SK-N-SH (cell line): ENCODE results near the gene FEV. TPM values are rescaled to one million over a fixed set of nuclear protein-coding genes. Genes with fewer than 3 reads are reported as not detected.

Experiments
- CTCF ChIA-PET: fragments of 300-600, 350-600 bp; formaldehyde crosslinking; extraction: SDS; loops from one replicate; lab custom pipeline; 2021; lab: Yijun Ruan, JAX
- POLR2A ChIA-PET: fragments of 350-600 bp; sonication (Branson Sonifier 250); formaldehyde crosslinking; extraction: SDS; loops from one replicate; lab custom pipeline; 2020; ENCODE audit warnings: antibody characterized with exemption, inconsistent platforms; lab: Yijun Ruan, JAX
- DNase-seq: peaks from one replicate; pipeline ENCODE4 v3.0.0; 2012
- H2AFZ ChIP-seq: fragments of 200-600 bp; sonication (generic); 2 replicates; pipeline ENCODE4 v1.8.1; 2016; ENCODE audit warnings: antibody characterized with exemption, mild to moderate bottlenecking, low read depth
- H3F3A ChIP-seq: fragments of 200-600 bp; sonication (generic); replicated peaks from 2 replicates; pipeline ENCODE3; 2016; ENCODE audit warnings: antibody characterized with exemption, mild to moderate bottlenecking; ENCODE audit not compliant: insufficient read depth
- H3K27ac ChIP-seq, 2 experiments: fragments of 200-500 bp in 1 of 2; fragments of 200-600 bp in 1 of 2; sonication (Bioruptor generic) in 1 of 2; sonication (generic), shearing (Covaris generic) in 1 of 2; 2 replicates each; pipeline versions ENCODE4 v1.5.1 to v1.6.1; 2014 to 2016; ENCODE audit warnings: low read depth in 2 of 2, inconsistent platforms in 1 of 2, low read length in 1 of 2, mild to moderate bottlenecking in 1 of 2, mixed read lengths in 1 of 2
- H3K27me3 ChIP-seq: fragments of 200-600 bp; sonication (generic), shearing (Covaris generic); 2 replicates; pipeline ENCODE4 v1.6.1; 2016; ENCODE audit warnings: mixed run types; ENCODE audit not compliant: insufficient read depth
- H3K36me3 ChIP-seq, 2 experiments: fragments of 200-500 bp in 1 of 2; fragments of 200-600 bp in 1 of 2; sonication (Bioruptor generic) in 1 of 2; sonication (generic) in 1 of 2; replicated peaks in 1 of 2; 2 replicates each; pipeline versions ENCODE3 to v1.5.1; 2014 to 2016; ENCODE audit warnings: low read length in 1 of 2, mild to moderate bottlenecking in 1 of 2; ENCODE audit not compliant: insufficient read depth in 2 of 2, control insufficient read depth in 1 of 2
- H3K4me1 ChIP-seq, 2 experiments: fragments of 200-500 bp in 1 of 2; fragments of 200-600 bp in 1 of 2; sonication (Bioruptor generic) in 1 of 2; sonication (generic), shearing (Covaris generic) in 1 of 2; 2 replicates each; pipeline versions ENCODE4 v1.5.1 to v1.6.1; 2014 to 2016; ENCODE audit warnings: low read depth in 1 of 2, low read length in 1 of 2, mixed run types in 1 of 2; ENCODE audit not compliant: insufficient read depth in 2 of 2, control insufficient read depth in 1 of 2
- H3K4me2 ChIP-seq: fragments of 200-600 bp; sonication (generic), shearing (Covaris generic); 2 replicates; pipeline ENCODE4 v1.6.1; 2017; ENCODE audit warnings: mixed run types
- H3K4me3 ChIP-seq, 2 experiments: fragments of 200-500 bp in 1 of 2; fragments of 200-600 bp in 1 of 2; sonication (Bioruptor generic) in 1 of 2; sonication (generic), shearing (Covaris generic) in 1 of 2; 2 replicates each; pipeline versions ENCODE4 v1.5.1 to v1.8.1; 2014 to 2016; ENCODE audit warnings: low read depth in 2 of 2, inconsistent platforms in 1 of 2, low read length in 1 of 2, mild to moderate bottlenecking in 1 of 2, mixed read lengths in 1 of 2, moderate library complexity in 1 of 2
- H3K79me2 ChIP-seq: fragments of 200-600 bp; sonication (generic); 2 replicates; pipeline ENCODE4 v1.8.1; 2017; ENCODE audit warnings: mild to moderate bottlenecking; ENCODE audit not compliant: insufficient read depth
- H3K9ac ChIP-seq: fragments of 200-600 bp; sonication (generic); 2 replicates; pipeline ENCODE4 v1.6.1; 2017; ENCODE audit warnings: mixed run types
- H3K9me2 ChIP-seq: fragments of 200-600 bp; sonication (generic); 2 replicates; pipeline ENCODE4 v1.6.1; 2017; ENCODE audit warnings: mixed run types
- H3K9me3 ChIP-seq: fragments of 200-600 bp; sonication (generic); 2 replicates; pipeline ENCODE4 v1.6.1; 2017; ENCODE audit warnings: mixed run types, mild to moderate bottlenecking, moderate library complexity
- H4K20me1 ChIP-seq: fragments of 200-600 bp; sonication (generic); 2 replicates; pipeline ENCODE4 v1.6.1; 2017; ENCODE audit warnings: mild to moderate bottlenecking, mixed run types; ENCODE audit not compliant: insufficient read depth
- CHD2 ChIP-seq: fragments of 150-350 bp; IDR thresholded peaks from 2 replicates; pipeline ENCODE4 v1.6.1; 2018; ENCODE audit warnings: low read length; ENCODE audit not compliant: partially characterized antibody
- FOSL2 ChIP-seq: IDR thresholded peaks from 2 replicates; pipeline ENCODE4 v1.4.0; 2012; ENCODE audit warnings: low read depth, mild to moderate bottlenecking, moderate library complexity, borderline replicate concordance
- FOXJ3 ChIP-seq: sonication (generic); formaldehyde crosslinking; IDR thresholded peaks from 2 replicates; pipeline ENCODE4 v1.5.1; 2020; ENCODE audit warnings: mild to moderate bottlenecking, missing genetic modification reagents
- FOXM1 ChIP-seq: IDR thresholded peaks from 2 replicates; pipeline ENCODE4 v1.4.0; 2012; ENCODE audit warnings: low read depth, mild to moderate bottlenecking
- GATA2 ChIP-seq: sonication (generic); formaldehyde crosslinking; IDR thresholded peaks from 2 replicates; pipeline ENCODE4 v1.5.0; 2020; ENCODE audit warnings: mild to moderate bottlenecking, missing genetic modification reagents
- JUND ChIP-seq: IDR thresholded peaks from 2 replicates; pipeline ENCODE4 v1.4.0; 2012
- MEF2A ChIP-seq: IDR thresholded peaks from 2 replicates; pipeline ENCODE4 v1.4.0; 2012; ENCODE audit warnings: low read depth, borderline replicate concordance
- NFIC ChIP-seq: IDR thresholded peaks from 2 replicates; pipeline ENCODE4 v1.4.0; 2012; ENCODE audit warnings: borderline replicate concordance
- NRF1 ChIP-seq: IDR thresholded peaks from 2 replicates; pipeline ENCODE4 v1.6.1; 2012; ENCODE audit warnings: low read depth, mild to moderate bottlenecking, low read length
- POLR2AphosphoS5 ChIP-seq: IDR thresholded peaks from 2 replicates; pipeline ENCODE4 v1.6.1; 2012; ENCODE audit warnings: low read depth, low read length
- RAD21 ChIP-seq: IDR thresholded peaks from 2 replicates; pipeline ENCODE4 v1.6.1; 2012; ENCODE audit warnings: mild to moderate bottlenecking, low read length
- RFX5 ChIP-seq: IDR thresholded peaks from 2 replicates; pipeline ENCODE4 v1.6.1; 2012; ENCODE audit warnings: mild to moderate bottlenecking, improper control_type of control experiment, low read length
- RXRA ChIP-seq: IDR thresholded peaks from 2 replicates; pipeline ENCODE4 v1.4.0; 2012; ENCODE audit warnings: low read depth, mild to moderate bottlenecking, borderline replicate concordance
- SIN3A ChIP-seq: IDR thresholded peaks from 2 replicates; pipeline ENCODE4 v1.6.1; 2012; ENCODE audit warnings: low read depth, mild to moderate bottlenecking, low read length, moderate library complexity, borderline replicate concordance
- TAF1 ChIP-seq: IDR thresholded peaks from 2 replicates; pipeline ENCODE4 v1.6.1; 2012; ENCODE audit warnings: low read depth, mild to moderate bottlenecking, low read length, moderate library complexity, borderline replicate concordance
- YY1 ChIP-seq: IDR thresholded peaks from 2 replicates; pipeline ENCODE4 v1.4.0; 2012; ENCODE audit warnings: low read depth, mild to moderate bottlenecking
- WGBS: methylation state at CpG from one replicate; pipeline ENCODE4 v1.1.6; 2017; ENCODE audit warnings: low lambda C conversion rate; 5-methylcytosine and 5-hydroxymethylcytosine counted together
- polyA plus RNA-seq, 3 experiments: library from polyadenylated mRNA; depleted of rRNA; stranded (reverse); fragments of >200 nt; gene quantifications; 2 replicates each; pipeline ENCODE4 v1.2.3, GENCODE V29; 2012
- TF ChIP-seq, protein P1 (sequence below): IDR thresholded peaks from 2 replicates; pipeline ENCODE4; 2012
- TF ChIP-seq, protein P2 (sequence below): IDR thresholded peaks from 2 replicates; pipeline ENCODE4 v1.6.1; 2012; ENCODE audit warnings: mild to moderate bottlenecking, low read depth, low read length, moderate library complexity
- TF ChIP-seq, protein P3 (sequence below): IDR thresholded peaks from 2 replicates; pipeline ENCODE4 v1.4.0; 2012; ENCODE audit warnings: low read depth, borderline replicate concordance

The FEV gene
- polyA plus RNA-seq, 1 of the 3 experiments (the other 2 are of a cell fraction), result 0.53 TPM

DNA sequence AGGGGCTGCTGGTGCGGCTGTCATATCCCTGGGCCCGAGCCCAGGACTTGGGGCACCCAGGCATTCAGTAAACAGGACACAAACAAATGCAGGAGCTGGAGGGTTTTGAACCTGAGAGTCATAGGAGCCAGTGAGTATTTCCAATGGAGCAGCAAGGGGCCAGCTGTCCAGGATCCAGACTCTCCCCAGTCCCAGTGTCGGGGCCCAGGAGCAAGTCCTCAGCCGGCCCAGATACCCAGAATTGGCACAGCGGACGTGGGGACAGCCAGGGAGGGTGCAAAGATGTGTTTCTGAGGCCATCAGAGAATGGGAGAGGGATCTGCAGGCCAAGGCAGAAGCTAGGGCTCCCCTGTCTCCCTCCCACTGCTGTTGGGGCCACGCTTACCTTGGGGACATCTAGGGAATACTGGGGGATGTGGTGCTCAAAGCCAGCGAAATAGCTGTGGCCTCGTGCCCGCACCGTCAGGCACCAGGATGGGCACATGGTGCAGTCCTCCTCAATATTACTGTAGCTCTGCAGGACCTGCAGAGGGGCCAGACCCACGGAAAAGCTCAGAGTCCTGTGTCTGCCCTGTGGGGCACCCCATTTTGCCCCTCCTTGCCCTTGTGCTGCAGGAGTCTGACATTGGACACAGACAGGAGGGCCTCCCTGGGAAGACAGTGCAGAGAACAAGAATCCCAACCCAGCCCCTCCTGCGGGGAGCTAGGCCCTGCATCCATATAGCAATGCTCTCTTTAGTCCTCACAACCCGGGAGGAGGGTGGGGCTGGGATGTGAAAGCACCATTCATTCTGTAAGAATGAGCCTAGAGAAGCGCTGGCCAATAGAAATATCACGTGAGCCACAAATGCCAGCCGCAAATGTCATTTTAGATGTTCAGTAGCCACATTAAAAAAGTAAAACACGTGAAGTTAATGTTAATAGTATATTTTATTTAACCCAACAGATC, 40.9 kb upstream of the FEV start:
- ChIA-PET CTCF (interaction anchor here (0.9 to 20.3 kb wide), 9 partner anchors 26 to 174 kb away, joined by 3 to 258 read pairs (median 30); partner anchors contain the start of genes IHH and NHEJ1), POLR2A (no interaction called here)
- H3K79me2 ChIP-seq, result no peaks in the 10 kb centered on the region
- H3K4me1 ChIP-seq, result peaks cover 0 to 15% of the 10 kb centered on the region in 2 experiments; a peak in 1 of 4 replicates
- no peak overlapping the region for H2AFZ ChIP-seq
- H3K36me3 ChIP-seq, result no peaks in the 10 kb centered on the region
- DNase-seq, result no peak
- H3K27me3 ChIP-seq, result 0 out of 2 replicates have a peak, but pooled peaks cover 18% of the 10 kb centered on the region
- H3K9me2 ChIP-seq, result no peaks in the 10 kb centered on the region
- no peak overlapping the region for H3K4me3 ChIP-seq
- no peak overlapping the region for H3K9ac ChIP-seq
- 59% methylated on average over 13 of the region's 18 CpGs for WGBS
- H3F3A ChIP-seq, result no peaks in the 10 kb centered on the region
- H3K9me3 ChIP-seq, result no peaks in the 10 kb centered on the region
- TF ChIP-seq, protein P1, sequence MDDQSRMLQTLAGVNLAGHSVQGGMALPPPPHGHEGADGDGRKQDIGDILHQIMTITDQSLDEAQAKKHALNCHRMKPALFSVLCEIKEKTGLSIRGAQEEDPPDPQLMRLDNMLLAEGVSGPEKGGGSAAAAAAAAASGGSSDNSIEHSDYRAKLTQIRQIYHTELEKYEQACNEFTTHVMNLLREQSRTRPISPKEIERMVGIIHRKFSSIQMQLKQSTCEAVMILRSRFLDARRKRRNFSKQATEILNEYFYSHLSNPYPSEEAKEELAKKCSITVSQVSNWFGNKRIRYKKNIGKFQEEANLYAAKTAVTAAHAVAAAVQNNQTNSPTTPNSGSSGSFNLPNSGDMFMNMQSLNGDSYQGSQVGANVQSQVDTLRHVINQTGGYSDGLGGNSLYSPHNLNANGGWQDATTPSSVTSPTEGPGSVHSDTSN, result no peak
- TF ChIP-seq JUND, result no peak
- no peak for TF ChIP-seq MEF2A
- TF ChIP-seq RFX5, result no peak
- no peak for TF ChIP-seq SIN3A
- TF ChIP-seq, protein P2, sequence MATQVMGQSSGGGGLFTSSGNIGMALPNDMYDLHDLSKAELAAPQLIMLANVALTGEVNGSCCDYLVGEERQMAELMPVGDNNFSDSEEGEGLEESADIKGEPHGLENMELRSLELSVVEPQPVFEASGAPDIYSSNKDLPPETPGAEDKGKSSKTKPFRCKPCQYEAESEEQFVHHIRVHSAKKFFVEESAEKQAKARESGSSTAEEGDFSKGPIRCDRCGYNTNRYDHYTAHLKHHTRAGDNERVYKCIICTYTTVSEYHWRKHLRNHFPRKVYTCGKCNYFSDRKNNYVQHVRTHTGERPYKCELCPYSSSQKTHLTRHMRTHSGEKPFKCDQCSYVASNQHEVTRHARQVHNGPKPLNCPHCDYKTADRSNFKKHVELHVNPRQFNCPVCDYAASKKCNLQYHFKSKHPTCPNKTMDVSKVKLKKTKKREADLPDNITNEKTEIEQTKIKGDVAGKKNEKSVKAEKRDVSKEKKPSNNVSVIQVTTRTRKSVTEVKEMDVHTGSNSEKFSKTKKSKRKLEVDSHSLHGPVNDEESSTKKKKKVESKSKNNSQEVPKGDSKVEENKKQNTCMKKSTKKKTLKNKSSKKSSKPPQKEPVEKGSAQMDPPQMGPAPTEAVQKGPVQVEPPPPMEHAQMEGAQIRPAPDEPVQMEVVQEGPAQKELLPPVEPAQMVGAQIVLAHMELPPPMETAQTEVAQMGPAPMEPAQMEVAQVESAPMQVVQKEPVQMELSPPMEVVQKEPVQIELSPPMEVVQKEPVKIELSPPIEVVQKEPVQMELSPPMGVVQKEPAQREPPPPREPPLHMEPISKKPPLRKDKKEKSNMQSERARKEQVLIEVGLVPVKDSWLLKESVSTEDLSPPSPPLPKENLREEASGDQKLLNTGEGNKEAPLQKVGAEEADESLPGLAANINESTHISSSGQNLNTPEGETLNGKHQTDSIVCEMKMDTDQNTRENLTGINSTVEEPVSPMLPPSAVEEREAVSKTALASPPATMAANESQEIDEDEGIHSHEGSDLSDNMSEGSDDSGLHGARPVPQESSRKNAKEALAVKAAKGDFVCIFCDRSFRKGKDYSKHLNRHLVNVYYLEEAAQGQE, result no peak
- no peak for TF ChIP-seq TAF1
- no peak for TF ChIP-seq CHD2
- no peak for TF ChIP-seq FOXM1
- no peak for TF ChIP-seq GATA2 (CRISPR knock-in tag)
- TF ChIP-seq, protein P3, sequence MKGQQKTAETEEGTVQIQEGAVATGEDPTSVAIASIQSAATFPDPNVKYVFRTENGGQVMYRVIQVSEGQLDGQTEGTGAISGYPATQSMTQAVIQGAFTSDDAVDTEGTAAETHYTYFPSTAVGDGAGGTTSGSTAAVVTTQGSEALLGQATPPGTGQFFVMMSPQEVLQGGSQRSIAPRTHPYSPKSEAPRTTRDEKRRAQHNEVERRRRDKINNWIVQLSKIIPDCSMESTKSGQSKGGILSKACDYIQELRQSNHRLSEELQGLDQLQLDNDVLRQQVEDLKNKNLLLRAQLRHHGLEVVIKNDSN, result no peak
- TF ChIP-seq POLR2AphosphoS5, result no peak
- no peak for TF ChIP-seq RAD21
- no peak for TF ChIP-seq FOXJ3 (CRISPR knock-in tag)
- no peak for TF ChIP-seq NFIC
- no peak for TF ChIP-seq FOSL2
- TF ChIP-seq RXRA, result no peak
- no peak for TF ChIP-seq YY1
- TF ChIP-seq NRF1, result no peak
- H3K4me2 ChIP-seq, result no peak overlapping the region
- no peaks in the 10 kb centered on the region for H4K20me1 ChIP-seq
- H3K27ac ChIP-seq, result no peak overlapping the region
